DND-41 (cell line): ENCODE measurements around the gene SINHCAF.

Experiments used
- ATAC-seq: fragments of 200-7000 bp; cut with Tn5 transposase; 3 replicates; pipeline ENCODE4 v1.9.1; 2021; ENCODE audit warnings: low read depth; ENCODE audit not compliant: insufficient read depth
- DNase-seq: peaks from one replicate; pipeline ENCODE4 v3.0.0-alpha.2; 2020
- H2AFZ ChIP-seq: 2 replicates; pipeline ENCODE4 v1.6.0; 2012; ENCODE audit warnings: low read depth, low read length
- H3K27ac ChIP-seq: 2 replicates; pipeline ENCODE4 v1.5.1; 2012; ENCODE audit warnings: low read length, inconsistent platforms
- H3K27me3 ChIP-seq: fragments of 200-600 bp; sonication (generic); 2 replicates; pipeline ENCODE4 v1.6.0; 2012; ENCODE audit warnings: low read length, mild to moderate bottlenecking, inconsistent platforms; ENCODE audit not compliant: insufficient read depth, poor library complexity
- H3K36me3 ChIP-seq: 2 replicates; pipeline ENCODE4 v1.5.1; 2012; ENCODE audit warnings: low read length, inconsistent platforms; ENCODE audit not compliant: insufficient read depth
- H3K4me1 ChIP-seq: 2 replicates; pipeline ENCODE4 v1.5.1; 2012; ENCODE audit warnings: mild to moderate bottlenecking, low read length; ENCODE audit not compliant: insufficient read depth
- H3K4me2 ChIP-seq: 2 replicates; pipeline ENCODE4 v1.6.0; 2012; ENCODE audit warnings: mild to moderate bottlenecking, moderate library complexity, low read length, inconsistent platforms; ENCODE audit not compliant: insufficient read depth
- H3K4me3 ChIP-seq, 2 experiments: fragments of 200-600 bp in 1 of 2; shearing (Covaris generic) in 1 of 2; 2 replicates each; pipeline ENCODE4 v1.5.1; 2012 to 2016; ENCODE audit warnings: inconsistent platforms in 2 of 2, low read length in 2 of 2, mild to moderate bottlenecking in 2 of 2, low read depth in 1 of 2, moderate library complexity in 1 of 2
- H3K79me2 ChIP-seq: 2 replicates; pipeline ENCODE4 v1.6.0; 2012; ENCODE audit warnings: low read length, inconsistent platforms; ENCODE audit not compliant: insufficient read depth
- H3K9ac ChIP-seq: 2 replicates; pipeline ENCODE4 v1.6.0; 2012; ENCODE audit warnings: low read depth, mild to moderate bottlenecking, inconsistent platforms, low read length, moderate library complexity
- H3K9me3 ChIP-seq: 2 replicates; pipeline ENCODE4 v1.5.1; 2012; ENCODE audit warnings: low read length, moderate library complexity, mild to moderate bottlenecking, inconsistent platforms; ENCODE audit not compliant: insufficient read depth, severe bottlenecking
- H4K20me1 ChIP-seq: 2 replicates; pipeline ENCODE4 v1.6.0; 2012; ENCODE audit warnings: low read length; ENCODE audit not compliant: insufficient read depth
- CTCF ChIP-seq: IDR thresholded peaks from 2 replicates; pipeline ENCODE4 v1.5.1; 2012; ENCODE audit warnings: borderline replicate concordance, low read length, moderate library complexity, mild to moderate bottlenecking; ENCODE audit not compliant: poor library complexity, severe bottlenecking; ENCODE audit errors: extremely low read depth
- EZH2 ChIP-seq: IDR thresholded peaks from 3 replicates; pipeline ENCODE4 v1.6.1; 2012; ENCODE audit warnings: borderline replicate concordance, low read depth, mild to moderate bottlenecking, moderate library complexity, low read length, inconsistent platforms; ENCODE audit not compliant: severe bottlenecking

SINHCAF gene

GRCh38 chr12:31310488-31310887 lies 15.5 kb downstream of the SINHCAF start:
- Histone ChIP-seq H3K4me2 (no peak overlapping the region), H3K9ac (no peak overlapping the region), H3K79me2 (peaks cover 100% of the 10 kb centered on the region), H3K4me3 (no peak overlapping the region), H2AFZ (no peak overlapping the region), H3K27ac (no peak overlapping the region), H4K20me1 (peaks cover 88% of the 10 kb centered on the region), H3K36me3 (peaks cover 37% of the 10 kb centered on the region), H3K27me3 (no peaks in the 10 kb centered on the region), H3K4me1 (no peaks in the 10 kb centered on the region), H3K9me3 (peaks cover 2% of the 10 kb centered on the region)
- ATAC-seq = no peak
- no peak for TF ChIP-seq EZH2
- no peak for TF ChIP-seq CTCF
- no peak for DNase-seq

- no peak overlapping the region for H3K27ac ChIP-seq
- no peak overlapping the region for H2AFZ ChIP-seq
- peaks cover 49% of the 10 kb centered on the region for H3K36me3 ChIP-seq
- ATAC-seq (no peak), DNase-seq (no peak)
- H4K20me1 ChIP-seq = peaks cover 89% of the 10 kb centered on the region
- H3K79me2 ChIP-seq = peaks cover 100% of the 10 kb centered on the region
- H3K4me2 ChIP-seq = no peak overlapping the region
- no peaks in the 10 kb centered on the region for H3K4me1 ChIP-seq
- no peak overlapping the region for H3K9ac ChIP-seq
- no peak overlapping the region for H3K4me3 ChIP-seq
- TF ChIP-seq CTCF = no peak
- TF ChIP-seq EZH2 = no peak
- no peaks in the 10 kb centered on the region for H3K27me3 ChIP-seq
- H3K9me3 ChIP-seq = peaks cover 2% of the 10 kb centered on the region
Observed at GRCh38 chr12:31309279-31309678, 16.7 kb downstream of the SINHCAF start.

- no peak overlapping the region for H3K4me3 ChIP-seq
- TF ChIP-seq EZH2 (no peak), CTCF (no peak)
- peaks cover 93% of the 10 kb centered on the region for H4K20me1 ChIP-seq
- no peaks in the 10 kb centered on the region for H3K27me3 ChIP-seq
- H3K9ac ChIP-seq = no peak overlapping the region
- no peak overlapping the region for H3K27ac ChIP-seq
- DNase-seq (no peak), ATAC-seq (no peak)
- H3K4me1 ChIP-seq = no peaks in the 10 kb centered on the region
- H3K4me2 ChIP-seq = no peak overlapping the region
- H3K79me2 ChIP-seq = peaks cover 100% of the 10 kb centered on the region
- peaks cover 2% of the 10 kb centered on the region for H3K9me3 ChIP-seq
- H2AFZ ChIP-seq = no peak overlapping the region
- peaks cover 61% of the 10 kb centered on the region for H3K36me3 ChIP-seq
Observed at GRCh38 chr12:31308116-31308515, 17.8 kb downstream of the SINHCAF start.

- no peak overlapping the region for H3K9ac ChIP-seq
- ATAC-seq = no peak
- peaks cover 66% of the 10 kb centered on the region for H3K36me3 ChIP-seq
- H3K4me2 ChIP-seq = no peak overlapping the region
- no peak for DNase-seq
- peaks cover 96% of the 10 kb centered on the region for H4K20me1 ChIP-seq
- peaks cover 100% of the 10 kb centered on the region for H3K79me2 ChIP-seq
- TF ChIP-seq CTCF = no peak
- TF ChIP-seq EZH2 = no peak
- H3K27ac ChIP-seq = no peak overlapping the region
- H3K9me3 ChIP-seq = peaks cover 2% of the 10 kb centered on the region
- no peak overlapping the region for H2AFZ ChIP-seq
- no peaks in the 10 kb centered on the region for H3K4me1 ChIP-seq
- H3K4me3 ChIP-seq = no peak overlapping the region
- no peaks in the 10 kb centered on the region for H3K27me3 ChIP-seq
Observed at GRCh38 chr12:31306866-31307265, 19.1 kb downstream of the SINHCAF start.
